HEK293 (cell line): ENCODE measurements around the gene IGSF23.

Experiments used
- KLF10 ChIP-seq: fragments of 450-650 bp; IDR thresholded peaks from 2 replicates; pipeline ENCODE4 v1.5.1; 2018; ENCODE audit warnings: missing biosample characterization, mild to moderate bottlenecking, missing genetic modification characterization
- MZF1 ChIP-seq: fragments of 450-650 bp; formaldehyde crosslinking; IDR thresholded peaks from 2 replicates; pipeline ENCODE4 v1.5.1; 2017; ENCODE audit warnings: missing biosample characterization, missing genetic modification characterization, borderline replicate concordance
- TRIM28 ChIP-seq: IDR thresholded peaks from 2 replicates; pipeline ENCODE4 v1.6.1; 2011; ENCODE audit warnings: low read length, control low read depth, borderline replicate concordance
- ZEB2 ChIP-seq: fragments of 450-650 bp; formaldehyde crosslinking; IDR thresholded peaks from 2 replicates; pipeline ENCODE4 v1.5.1; 2016; ENCODE audit warnings: missing biosample characterization, missing genetic modification characterization
- ZFHX2 ChIP-seq: fragments of 450-650 bp; formaldehyde crosslinking; conservative IDR thresholded peaks from 2 replicates; pipeline ENCODE4 v1.5.1; 2016; ENCODE audit warnings: missing biosample characterization, missing genetic modification characterization
- ZNF140 ChIP-seq: fragments of 450-650 bp; formaldehyde crosslinking; IDR thresholded peaks from 2 replicates; pipeline ENCODE4 v1.5.1; 2016; ENCODE audit warnings: missing biosample characterization, missing genetic modification characterization
- TF ChIP-seq, protein P1 (sequence below): fragments of 450-650 bp; formaldehyde crosslinking; IDR thresholded peaks from 2 replicates; pipeline ENCODE4 v1.5.1; 2016; ENCODE audit warnings: missing biosample characterization, missing genetic modification characterization
- TF ChIP-seq, protein P2 (sequence below): fragments of 450-650 bp; formaldehyde crosslinking; IDR thresholded peaks from 2 replicates; pipeline ENCODE4 v1.5.1; 2016; ENCODE audit warnings: missing biosample characterization, missing genetic modification characterization

DNA sequence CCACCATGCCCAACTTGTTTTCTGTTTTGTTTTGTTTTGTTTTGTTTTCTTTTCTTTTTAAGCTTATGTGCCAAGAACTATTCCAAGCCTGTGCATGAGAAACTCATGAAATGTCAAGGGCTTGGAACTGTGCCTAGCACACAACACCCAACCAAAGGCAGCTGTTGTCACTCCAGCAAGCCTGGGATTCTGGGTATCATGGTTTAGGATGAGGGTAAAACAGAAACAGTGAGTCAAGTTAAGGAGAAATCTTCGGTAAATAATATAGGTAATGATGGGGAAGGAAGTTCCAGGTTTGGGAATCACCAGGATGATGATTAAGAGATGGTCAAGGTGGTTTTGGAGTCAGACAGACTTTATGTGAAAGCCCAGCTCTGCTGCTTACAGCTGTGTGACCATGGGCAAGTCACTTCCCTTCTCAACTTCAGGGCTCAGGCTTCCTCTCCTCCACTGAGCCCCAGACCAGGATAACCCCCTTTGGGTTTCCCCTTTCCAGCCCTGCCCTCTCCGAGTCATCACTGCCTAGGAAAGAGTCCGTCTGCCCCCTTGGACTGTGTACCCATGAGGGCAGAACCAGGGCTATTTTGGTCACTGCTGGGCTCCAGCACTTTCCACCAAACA, 35.4 kb downstream of the IGSF23 start:
- TF ChIP-seq, protein P1, sequence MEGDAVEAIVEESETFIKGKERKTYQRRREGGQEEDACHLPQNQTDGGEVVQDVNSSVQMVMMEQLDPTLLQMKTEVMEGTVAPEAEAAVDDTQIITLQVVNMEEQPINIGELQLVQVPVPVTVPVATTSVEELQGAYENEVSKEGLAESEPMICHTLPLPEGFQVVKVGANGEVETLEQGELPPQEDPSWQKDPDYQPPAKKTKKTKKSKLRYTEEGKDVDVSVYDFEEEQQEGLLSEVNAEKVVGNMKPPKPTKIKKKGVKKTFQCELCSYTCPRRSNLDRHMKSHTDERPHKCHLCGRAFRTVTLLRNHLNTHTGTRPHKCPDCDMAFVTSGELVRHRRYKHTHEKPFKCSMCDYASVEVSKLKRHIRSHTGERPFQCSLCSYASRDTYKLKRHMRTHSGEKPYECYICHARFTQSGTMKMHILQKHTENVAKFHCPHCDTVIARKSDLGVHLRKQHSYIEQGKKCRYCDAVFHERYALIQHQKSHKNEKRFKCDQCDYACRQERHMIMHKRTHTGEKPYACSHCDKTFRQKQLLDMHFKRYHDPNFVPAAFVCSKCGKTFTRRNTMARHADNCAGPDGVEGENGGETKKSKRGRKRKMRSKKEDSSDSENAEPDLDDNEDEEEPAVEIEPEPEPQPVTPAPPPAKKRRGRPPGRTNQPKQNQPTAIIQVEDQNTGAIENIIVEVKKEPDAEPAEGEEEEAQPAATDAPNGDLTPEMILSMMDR (tag by site-specific recombination): no peak
- no peak for TF ChIP-seq TRIM28
- TF ChIP-seq ZNF140: no peak
- TF ChIP-seq, protein P2, sequence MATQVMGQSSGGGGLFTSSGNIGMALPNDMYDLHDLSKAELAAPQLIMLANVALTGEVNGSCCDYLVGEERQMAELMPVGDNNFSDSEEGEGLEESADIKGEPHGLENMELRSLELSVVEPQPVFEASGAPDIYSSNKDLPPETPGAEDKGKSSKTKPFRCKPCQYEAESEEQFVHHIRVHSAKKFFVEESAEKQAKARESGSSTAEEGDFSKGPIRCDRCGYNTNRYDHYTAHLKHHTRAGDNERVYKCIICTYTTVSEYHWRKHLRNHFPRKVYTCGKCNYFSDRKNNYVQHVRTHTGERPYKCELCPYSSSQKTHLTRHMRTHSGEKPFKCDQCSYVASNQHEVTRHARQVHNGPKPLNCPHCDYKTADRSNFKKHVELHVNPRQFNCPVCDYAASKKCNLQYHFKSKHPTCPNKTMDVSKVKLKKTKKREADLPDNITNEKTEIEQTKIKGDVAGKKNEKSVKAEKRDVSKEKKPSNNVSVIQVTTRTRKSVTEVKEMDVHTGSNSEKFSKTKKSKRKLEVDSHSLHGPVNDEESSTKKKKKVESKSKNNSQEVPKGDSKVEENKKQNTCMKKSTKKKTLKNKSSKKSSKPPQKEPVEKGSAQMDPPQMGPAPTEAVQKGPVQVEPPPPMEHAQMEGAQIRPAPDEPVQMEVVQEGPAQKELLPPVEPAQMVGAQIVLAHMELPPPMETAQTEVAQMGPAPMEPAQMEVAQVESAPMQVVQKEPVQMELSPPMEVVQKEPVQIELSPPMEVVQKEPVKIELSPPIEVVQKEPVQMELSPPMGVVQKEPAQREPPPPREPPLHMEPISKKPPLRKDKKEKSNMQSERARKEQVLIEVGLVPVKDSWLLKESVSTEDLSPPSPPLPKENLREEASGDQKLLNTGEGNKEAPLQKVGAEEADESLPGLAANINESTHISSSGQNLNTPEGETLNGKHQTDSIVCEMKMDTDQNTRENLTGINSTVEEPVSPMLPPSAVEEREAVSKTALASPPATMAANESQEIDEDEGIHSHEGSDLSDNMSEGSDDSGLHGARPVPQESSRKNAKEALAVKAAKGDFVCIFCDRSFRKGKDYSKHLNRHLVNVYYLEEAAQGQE: no peak
- TF ChIP-seq ZEB2 (tag by site-specific recombination): no peak
- no peak for TF ChIP-seq ZFHX2
- TF ChIP-seq MZF1 (tag by site-specific recombination): no peak
- no peak for TF ChIP-seq KLF10 (tag by site-specific recombination)
